SK-N-SH (cell line): ENCODE results near the gene KCNV2. TPM values are rescaled to one million over a fixed set of nuclear protein-coding genes. Genes with fewer than 3 reads are reported as not detected.

ENCODE experiments used
- CTCF ChIA-PET: fragments of 300-600, 350-600 bp; formaldehyde crosslinking; extraction: SDS; loops from one replicate; lab custom pipeline; 2021; lab: Yijun Ruan, JAX
- POLR2A ChIA-PET: fragments of 350-600 bp; sonication (Branson Sonifier 250); formaldehyde crosslinking; extraction: SDS; loops from one replicate; lab custom pipeline; 2020; ENCODE audit warnings: antibody characterized with exemption, inconsistent platforms; lab: Yijun Ruan, JAX
- DNase-seq: peaks from one replicate; pipeline ENCODE4 v3.0.0; 2012
- H2AFZ ChIP-seq: fragments of 200-600 bp; sonication (generic); 2 replicates; pipeline ENCODE4 v1.8.1; 2016; ENCODE audit warnings: antibody characterized with exemption, mild to moderate bottlenecking, low read depth
- H3F3A ChIP-seq: fragments of 200-600 bp; sonication (generic); replicated peaks from 2 replicates; pipeline ENCODE3; 2016; ENCODE audit warnings: antibody characterized with exemption, mild to moderate bottlenecking; ENCODE audit not compliant: insufficient read depth
- H3K27ac ChIP-seq, 2 experiments: fragments of 200-500 bp in 1 of 2; fragments of 200-600 bp in 1 of 2; sonication (Bioruptor generic) in 1 of 2; sonication (generic), shearing (Covaris generic) in 1 of 2; 2 replicates each; pipeline versions ENCODE4 v1.5.1 to v1.6.1; 2014 to 2016; ENCODE audit warnings: low read depth in 2 of 2, inconsistent platforms in 1 of 2, low read length in 1 of 2, mild to moderate bottlenecking in 1 of 2, mixed read lengths in 1 of 2
- H3K27me3 ChIP-seq: fragments of 200-600 bp; sonication (generic), shearing (Covaris generic); 2 replicates; pipeline ENCODE4 v1.6.1; 2016; ENCODE audit warnings: mixed run types; ENCODE audit not compliant: insufficient read depth
- H3K36me3 ChIP-seq, 2 experiments: fragments of 200-500 bp in 1 of 2; fragments of 200-600 bp in 1 of 2; sonication (Bioruptor generic) in 1 of 2; sonication (generic) in 1 of 2; replicated peaks in 1 of 2; 2 replicates each; pipeline versions ENCODE3 to v1.5.1; 2014 to 2016; ENCODE audit warnings: low read length in 1 of 2, mild to moderate bottlenecking in 1 of 2; ENCODE audit not compliant: insufficient read depth in 2 of 2, control insufficient read depth in 1 of 2
- H3K4me1 ChIP-seq, 2 experiments: fragments of 200-500 bp in 1 of 2; fragments of 200-600 bp in 1 of 2; sonication (Bioruptor generic) in 1 of 2; sonication (generic), shearing (Covaris generic) in 1 of 2; 2 replicates each; pipeline versions ENCODE4 v1.5.1 to v1.6.1; 2014 to 2016; ENCODE audit warnings: low read depth in 1 of 2, low read length in 1 of 2, mixed run types in 1 of 2; ENCODE audit not compliant: insufficient read depth in 2 of 2, control insufficient read depth in 1 of 2
- H3K4me2 ChIP-seq: fragments of 200-600 bp; sonication (generic), shearing (Covaris generic); 2 replicates; pipeline ENCODE4 v1.6.1; 2017; ENCODE audit warnings: mixed run types
- H3K4me3 ChIP-seq, 2 experiments: fragments of 200-500 bp in 1 of 2; fragments of 200-600 bp in 1 of 2; sonication (Bioruptor generic) in 1 of 2; sonication (generic), shearing (Covaris generic) in 1 of 2; 2 replicates each; pipeline versions ENCODE4 v1.5.1 to v1.8.1; 2014 to 2016; ENCODE audit warnings: low read depth in 2 of 2, inconsistent platforms in 1 of 2, low read length in 1 of 2, mild to moderate bottlenecking in 1 of 2, mixed read lengths in 1 of 2, moderate library complexity in 1 of 2
- H3K79me2 ChIP-seq: fragments of 200-600 bp; sonication (generic); 2 replicates; pipeline ENCODE4 v1.8.1; 2017; ENCODE audit warnings: mild to moderate bottlenecking; ENCODE audit not compliant: insufficient read depth
- H3K9ac ChIP-seq: fragments of 200-600 bp; sonication (generic); 2 replicates; pipeline ENCODE4 v1.6.1; 2017; ENCODE audit warnings: mixed run types
- H3K9me2 ChIP-seq: fragments of 200-600 bp; sonication (generic); 2 replicates; pipeline ENCODE4 v1.6.1; 2017; ENCODE audit warnings: mixed run types
- H3K9me3 ChIP-seq: fragments of 200-600 bp; sonication (generic); 2 replicates; pipeline ENCODE4 v1.6.1; 2017; ENCODE audit warnings: mixed run types, mild to moderate bottlenecking, moderate library complexity
- H4K20me1 ChIP-seq: fragments of 200-600 bp; sonication (generic); 2 replicates; pipeline ENCODE4 v1.6.1; 2017; ENCODE audit warnings: mild to moderate bottlenecking, mixed run types; ENCODE audit not compliant: insufficient read depth
- CTCF ChIP-seq: fragments of 200-600 bp; sonication (generic); IDR thresholded peaks from 2 replicates; pipeline ENCODE4 v1.6.1; 2017; ENCODE audit warnings: antibody characterized with exemption, mild to moderate bottlenecking, moderate library complexity
- FOXM1 ChIP-seq: IDR thresholded peaks from 2 replicates; pipeline ENCODE4 v1.4.0; 2012; ENCODE audit warnings: low read depth, mild to moderate bottlenecking
- GABPA ChIP-seq: IDR thresholded peaks from 2 replicates; pipeline ENCODE4 v1.4.0; 2012; ENCODE audit warnings: low read depth, mild to moderate bottlenecking
- PBX3 ChIP-seq: IDR thresholded peaks from 2 replicates; pipeline ENCODE4; 2012
- POLR2AphosphoS5 ChIP-seq: IDR thresholded peaks from 2 replicates; pipeline ENCODE4 v1.6.1; 2012; ENCODE audit warnings: low read depth, low read length
- RCOR1 ChIP-seq: fragments of 150-350 bp; IDR thresholded peaks from 2 replicates; pipeline ENCODE4 v1.6.1; 2017; ENCODE audit warnings: antibody characterized with exemption, low read length
- REST ChIP-seq: IDR thresholded peaks from 2 replicates; pipeline ENCODE4 v1.6.1; 2012; ENCODE audit warnings: mild to moderate bottlenecking, low read depth, low read length, moderate library complexity
- SIN3A ChIP-seq: IDR thresholded peaks from 2 replicates; pipeline ENCODE4 v1.6.1; 2012; ENCODE audit warnings: low read depth, mild to moderate bottlenecking, low read length, moderate library complexity, borderline replicate concordance
- SMC3 ChIP-seq: IDR thresholded peaks from 2 replicates; pipeline ENCODE4 v1.6.1; 2012; ENCODE audit warnings: low read depth, low read length, improper control_type of control experiment
- TCF12 ChIP-seq: IDR thresholded peaks from 2 replicates; pipeline ENCODE4 v1.4.0; 2012
- YY1 ChIP-seq: IDR thresholded peaks from 2 replicates; pipeline ENCODE4 v1.4.0; 2012; ENCODE audit warnings: low read depth, mild to moderate bottlenecking
- ZBTB33 ChIP-seq: IDR thresholded peaks from 2 replicates; pipeline ENCODE4 v1.4.0; 2012; ENCODE audit warnings: low read depth, borderline replicate concordance
- WGBS: methylation state at CpG from one replicate; pipeline ENCODE4 v1.1.6; 2017; ENCODE audit warnings: low lambda C conversion rate; 5-methylcytosine and 5-hydroxymethylcytosine counted together
- polyA plus RNA-seq, 3 experiments: library from polyadenylated mRNA; depleted of rRNA; stranded (reverse); fragments of >200 nt; gene quantifications; 2 replicates each; pipeline ENCODE4 v1.2.3, GENCODE V29; 2012

KCNV2 gene
- polyA plus RNA-seq, 1 of the 3 experiments (the other 2 are of a cell fraction): not detected

GRCh38 chr9:2718698-2719033 lies 1.4 kb downstream of the KCNV2 start (continued):
- TF ChIP-seq YY1 (no peak), ZBTB33 (no peak), RCOR1 (no peak), POLR2AphosphoS5 (no peak), REST (no peak)

- no peak overlapping the region for H3K9ac ChIP-seq
- TF ChIP-seq CTCF (no peak), GABPA (no peak), ZBTB33 (no peak), SIN3A (no peak), PBX3 (no peak), TCF12 (no peak), SMC3 (no peak), FOXM1 (no peak), POLR2AphosphoS5 (no peak), YY1 (no peak)
- 100% methylated on average over 1 of the region's 1 CpG for WGBS
- no peaks in the 10 kb centered on the region for H3K36me3 ChIP-seq
- no peaks in the 10 kb centered on the region for H4K20me1 ChIP-seq
- POLR2A ChIA-PET: no interaction called here
- H3K79me2 ChIP-seq: no peaks in the 10 kb centered on the region
- no peak overlapping the region for H3K4me3 ChIP-seq
- no peaks in the 10 kb centered on the region for H3K27me3 ChIP-seq
- no peaks in the 10 kb centered on the region for H3F3A ChIP-seq
- DNase-seq: no peak
- H2AFZ ChIP-seq: no peak overlapping the region
- H3K9me3 ChIP-seq: no peaks in the 10 kb centered on the region
- no peak overlapping the region for H3K27ac ChIP-seq
- no peak overlapping the region for H3K4me2 ChIP-seq
- H3K4me1 ChIP-seq: peaks cover 0 to 11% of the 10 kb centered on the region in 2 experiments; a peak in 2 of 4 replicates
- CTCF ChIA-PET: interaction anchor here (0.9 to 1.8 kb wide), 3 partner anchors 8 to 588 kb away, joined by 3 to 4 read pairs (median 3); no protein-coding TSS in a partner anchor
- no peaks in the 10 kb centered on the region for H3K9me2 ChIP-seq
Observed at GRCh38 chr9:2720179-2720654, 2.9 kb downstream of the KCNV2 start.
